Measurements from ENCODE around the gene CDH26. TPM values are rescaled to one million over a fixed set of nuclear protein-coding genes. Genes with fewer than 3 reads are reported as not detected.

CDH26 gene
- total and polyA plus RNA-seq, 2 donors (not counting 3 experiments of a cell fraction or from before 2014, with no cell fraction given), result 0.01 TPM; not detected in 1

DNA sequence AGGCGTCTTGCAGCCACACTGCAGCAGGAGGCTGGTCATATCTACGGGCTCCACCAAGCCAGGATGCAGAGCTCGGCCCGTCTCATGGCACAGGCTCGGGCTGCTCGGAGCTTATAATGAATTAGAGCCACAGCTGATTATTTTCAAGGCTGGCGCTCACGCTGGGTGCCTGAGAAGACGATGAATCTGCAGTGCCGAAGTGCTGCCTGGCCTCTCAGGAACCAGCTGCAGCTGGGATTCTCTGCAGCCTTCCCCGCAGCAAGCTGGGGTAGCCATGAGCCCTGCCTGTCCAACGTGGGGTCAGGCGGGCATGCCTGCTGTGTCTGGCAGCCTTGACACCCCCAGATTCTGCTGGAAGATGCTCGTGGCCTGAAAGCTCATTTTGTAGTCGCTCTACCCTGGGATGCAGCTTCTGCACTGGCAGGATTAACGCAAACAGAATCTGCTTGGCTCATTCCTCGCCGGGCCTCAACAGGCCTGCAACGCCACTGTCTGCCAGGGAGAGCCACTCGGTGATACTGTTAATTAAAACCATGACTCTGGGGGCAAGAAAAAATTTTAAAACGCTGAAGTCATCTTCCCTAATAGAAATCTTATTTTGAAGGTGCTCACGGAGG is 104.3 kb downstream of the CDH26 start:
- no peak for TF ChIP-seq GATA2 (IDR thresholded peaks at IDR 0.05; ENCODE audit: insufficient read depth, insufficient read length, low read depth, low read length)
- no peak for TF ChIP-seq POLR2A (IDR thresholded peaks at IDR 0.05; ENCODE audit: low read depth, low read length)
- TF ChIP-seq MYC (IDR thresholded peaks at IDR 0.05; ENCODE audit: low read depth, low read length), result no peak
- TF ChIP-seq POLR2AphosphoS5 (IDR thresholded peaks at IDR 0.05; ENCODE audit: insufficient read depth, low read depth, low read length), result no peak
- no peak for TF ChIP-seq FOS (IDR thresholded peaks at IDR 0.05; ENCODE audit: borderline replicate concordance, insufficient read depth, low read length)
- TF ChIP-seq EZH2 (IDR thresholded peaks at IDR 0.05; ENCODE audit: borderline replicate concordance, low read depth, low read length, severe bottlenecking), result no peak
- TF ChIP-seq, protein P1, sequence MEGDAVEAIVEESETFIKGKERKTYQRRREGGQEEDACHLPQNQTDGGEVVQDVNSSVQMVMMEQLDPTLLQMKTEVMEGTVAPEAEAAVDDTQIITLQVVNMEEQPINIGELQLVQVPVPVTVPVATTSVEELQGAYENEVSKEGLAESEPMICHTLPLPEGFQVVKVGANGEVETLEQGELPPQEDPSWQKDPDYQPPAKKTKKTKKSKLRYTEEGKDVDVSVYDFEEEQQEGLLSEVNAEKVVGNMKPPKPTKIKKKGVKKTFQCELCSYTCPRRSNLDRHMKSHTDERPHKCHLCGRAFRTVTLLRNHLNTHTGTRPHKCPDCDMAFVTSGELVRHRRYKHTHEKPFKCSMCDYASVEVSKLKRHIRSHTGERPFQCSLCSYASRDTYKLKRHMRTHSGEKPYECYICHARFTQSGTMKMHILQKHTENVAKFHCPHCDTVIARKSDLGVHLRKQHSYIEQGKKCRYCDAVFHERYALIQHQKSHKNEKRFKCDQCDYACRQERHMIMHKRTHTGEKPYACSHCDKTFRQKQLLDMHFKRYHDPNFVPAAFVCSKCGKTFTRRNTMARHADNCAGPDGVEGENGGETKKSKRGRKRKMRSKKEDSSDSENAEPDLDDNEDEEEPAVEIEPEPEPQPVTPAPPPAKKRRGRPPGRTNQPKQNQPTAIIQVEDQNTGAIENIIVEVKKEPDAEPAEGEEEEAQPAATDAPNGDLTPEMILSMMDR (IDR thresholded peaks at IDR 0.05; ENCODE audit: extremely low read depth in 1 of 2, insufficient read depth in 1 of 2, low read depth in 1 of 2, low read length in 2 of 2), result no peak
- TF ChIP-seq, protein P2, sequence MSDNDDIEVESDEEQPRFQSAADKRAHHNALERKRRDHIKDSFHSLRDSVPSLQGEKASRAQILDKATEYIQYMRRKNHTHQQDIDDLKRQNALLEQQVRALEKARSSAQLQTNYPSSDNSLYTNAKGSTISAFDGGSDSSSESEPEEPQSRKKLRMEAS (IDR thresholded peaks at IDR 0.05; ENCODE audit: insufficient read depth, insufficient read length), result no peak
- TF ChIP-seq JUN (IDR thresholded peaks at IDR 0.05; ENCODE audit: borderline replicate concordance, insufficient read depth, insufficient read length, low read depth), result no peak
- ChIA-PET POLR2A (no interaction called here), CTCF (no interaction called here)
- DNase-seq (ENCODE audit: low read depth, low spot score) (no peak), FAIRE-seq (no peak)
- no peaks in the 10 kb centered on the region for H3K27me3 ChIP-seq (ENCODE audit: control insufficient read depth in 2 of 2, insufficient read depth in 2 of 2, low read length in 2 of 2)
- H4K20me1 ChIP-seq (replicated peaks; ENCODE audit: control insufficient read depth, extremely low read depth, insufficient read depth, low read length), result no peaks in the 10 kb centered on the region
- no peaks in the 10 kb centered on the region for H3K4me1 ChIP-seq (ENCODE audit: control insufficient read depth, extremely low read depth, insufficient read depth, low read length)
- no peak overlapping the region for H3K27ac ChIP-seq (ENCODE audit: insufficient read depth, low read depth, low read length)
- H3K4me3 ChIP-seq (replicated peaks in 1 of 3; ENCODE audit: insufficient read depth in 1 of 3, low read depth in 1 of 3, low read length in 3 of 3), result no peak overlapping the region
- intact Hi-C loops (cut with micrococcal nuclease) (no loop called here), dilution Hi-C loops (cut with MboI; ENCODE audit: extremely low pct_ligation_motif_present, low sequenced_read_pairs) (no loop called here)
- peaks cover 2% of the 10 kb centered on the region for H3K9me3 ChIP-seq (replicated peaks; ENCODE audit: control insufficient read depth, insufficient read depth, low read length)
- H2AFZ ChIP-seq (ENCODE audit: low read depth, low read length), result no peak overlapping the region
- H3K36me3 ChIP-seq (ENCODE audit: control insufficient read depth in 2 of 2, extremely low read depth in 1 of 2, insufficient read depth in 2 of 2, low read length in 2 of 2), result no peaks in the 10 kb centered on the region
- H3K4me2 ChIP-seq (ENCODE audit: insufficient read depth, low read length), result no peak overlapping the region
- no peak overlapping the region for H3K9ac ChIP-seq (replicated peaks; ENCODE audit: extremely low read depth, insufficient read depth, low read length)
- no peaks in the 10 kb centered on the region for H3K9me1 ChIP-seq (replicated peaks; ENCODE audit: control insufficient read depth, extremely low read depth, insufficient read depth, low read length)
- no peaks in the 10 kb centered on the region for H3K79me2 ChIP-seq (ENCODE audit: control insufficient read depth, insufficient read depth, low read length)
- BruUV-seq (replicated peaks), result no TSS peak

Measured in endothelial cell of umbilical vein (primary cell).